HG03575 (cell line): Measurements from ENCODE around the gene ZDHHC14.
A peak's percentile ranks its signal among the peaks of the same experiment; 100 is the strongest.
"Not testable (repeated sequence)": the region's sequence is repeated elsewhere in the genome, so short reads cannot be mapped to it uniquely, and the experiment has no call there.

Source experiments
- ATAC-seq: cut with Tn5 transposase; IDR thresholded peaks from one replicate; pipeline ENCODE4 v1.9.1; 2021; ENCODE audit not compliant: unreplicated experiment, insufficient number of reproducible peaks, low FRiP score; ENCODE audit errors: extremely low read depth

Gene ZDHHC14

DNA sequence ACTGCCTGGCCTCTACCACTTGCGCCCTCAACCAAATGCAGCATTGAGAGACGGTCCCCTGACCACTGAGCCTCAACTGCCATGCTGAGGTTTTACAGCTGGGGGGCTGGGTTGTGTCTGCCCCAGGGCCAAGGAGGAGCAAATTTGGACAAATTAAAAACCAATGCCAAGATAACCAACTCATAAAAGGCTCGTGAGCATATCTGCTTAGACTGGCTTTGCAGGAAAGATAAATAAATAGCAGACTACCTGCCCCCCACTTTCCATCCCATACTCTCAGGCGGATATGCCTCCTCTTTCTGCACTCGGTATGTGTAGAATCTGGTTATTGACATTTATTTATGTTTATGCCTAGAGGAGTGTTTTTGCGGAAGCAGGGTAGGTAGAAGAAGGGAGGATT, 76.8 kb downstream of the ZDHHC14 start:
- ATAC-seq = no peak

DNA sequence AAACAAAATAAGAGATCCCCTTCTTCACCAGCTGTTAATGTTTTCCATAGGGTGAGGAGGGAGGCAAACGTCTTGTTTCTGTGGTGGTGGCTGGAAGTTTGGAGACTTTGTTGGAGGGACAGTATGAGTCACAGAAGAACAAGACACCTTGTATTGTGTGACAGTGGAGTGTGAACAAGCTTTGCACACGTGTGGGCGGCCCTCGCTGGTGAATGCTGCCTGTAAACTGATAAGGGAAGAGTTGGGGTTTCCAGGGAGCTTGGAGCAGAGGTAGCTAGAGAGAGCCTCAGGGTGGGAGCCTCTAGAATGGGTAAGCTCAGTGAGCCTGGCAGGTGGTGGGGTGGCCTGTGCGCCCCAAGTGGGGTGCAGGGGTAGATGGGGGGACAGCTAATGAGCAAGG, 78.3 kb downstream of the ZDHHC14 start:
- no peak for ATAC-seq

DNA sequence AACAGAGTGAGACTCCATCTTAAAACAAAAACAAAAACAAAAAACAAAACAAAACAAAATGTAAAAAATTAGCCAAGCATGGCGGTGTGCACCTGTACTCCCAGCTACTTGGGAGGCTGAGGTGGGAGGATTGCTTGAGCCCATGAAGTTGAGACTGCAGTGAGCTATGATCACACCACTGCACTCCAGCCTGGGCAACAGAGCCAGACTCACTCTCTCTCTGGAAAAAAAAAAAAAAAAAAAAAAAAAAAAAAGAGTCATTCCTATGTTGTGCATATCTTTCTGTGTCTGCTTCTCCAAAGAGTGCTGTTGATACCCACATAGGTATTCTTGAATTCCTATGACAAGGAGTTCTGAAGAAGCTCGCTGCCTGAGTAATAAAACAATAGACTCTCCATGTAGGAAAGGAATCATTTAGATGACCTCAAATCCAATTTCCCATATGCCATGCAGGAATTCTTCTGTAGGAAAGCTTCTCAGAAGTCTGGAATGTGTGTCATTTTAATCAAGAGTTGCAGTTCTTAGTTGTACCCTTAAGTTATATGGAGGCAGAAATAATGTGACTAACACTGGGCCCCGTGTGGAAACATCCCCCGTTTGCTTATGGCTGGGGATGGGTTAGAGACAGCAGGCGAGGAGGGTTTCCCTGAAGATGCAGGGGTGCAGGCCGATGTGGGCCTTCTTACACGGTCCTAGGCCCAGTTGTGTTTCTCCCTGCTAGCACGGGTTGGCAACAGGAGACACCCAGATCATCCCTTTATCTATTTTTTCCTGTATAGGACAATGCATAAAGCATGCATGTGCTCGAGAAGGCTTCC, 79.4 kb downstream of the ZDHHC14 start:
- ATAC-seq = no peak

DNA sequence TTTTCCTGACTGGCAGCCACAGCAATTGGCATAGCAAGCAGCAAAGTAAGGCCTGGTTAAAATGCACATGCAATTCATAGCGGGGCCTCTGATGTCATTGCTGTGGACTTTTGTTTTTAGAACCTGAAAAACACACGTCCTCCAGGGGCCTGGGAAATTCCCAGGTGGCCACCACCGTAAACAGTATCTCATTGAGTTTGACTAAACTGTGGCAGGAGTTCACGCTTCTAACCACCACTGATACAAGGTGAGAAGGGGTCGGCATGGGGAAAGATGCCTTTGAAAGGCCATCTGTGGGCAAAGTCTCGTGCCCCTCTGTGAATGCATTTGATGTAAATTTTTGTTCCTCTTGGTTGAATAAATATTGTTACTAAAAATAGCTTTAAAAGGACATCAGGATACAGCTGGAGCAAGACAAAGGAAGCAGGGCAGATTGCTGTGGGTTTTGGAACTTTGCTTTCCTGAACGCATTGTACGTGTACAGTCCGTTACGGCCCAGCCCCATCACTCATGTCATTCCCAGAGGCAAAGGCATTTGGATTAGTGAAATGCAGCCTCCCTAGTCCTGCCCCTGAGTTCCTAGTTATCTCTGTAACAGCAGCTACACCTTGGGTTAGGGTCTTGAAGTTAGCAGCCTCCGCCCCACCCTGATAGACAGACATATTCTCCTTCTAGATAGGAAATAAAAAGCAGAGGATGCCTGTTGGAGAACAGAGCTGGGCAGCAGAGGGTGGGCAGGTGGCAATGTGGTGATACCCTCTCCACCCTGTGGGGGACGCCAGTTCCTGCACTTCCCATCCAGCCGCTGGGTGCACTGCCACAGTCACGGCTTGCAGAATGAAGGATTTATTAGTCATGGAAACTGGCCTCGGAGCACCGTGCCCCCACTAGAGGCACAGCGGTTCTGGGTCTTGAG, 80.3 kb downstream of the ZDHHC14 start:
- peak; percentile 33 for ATAC-seq

DNA sequence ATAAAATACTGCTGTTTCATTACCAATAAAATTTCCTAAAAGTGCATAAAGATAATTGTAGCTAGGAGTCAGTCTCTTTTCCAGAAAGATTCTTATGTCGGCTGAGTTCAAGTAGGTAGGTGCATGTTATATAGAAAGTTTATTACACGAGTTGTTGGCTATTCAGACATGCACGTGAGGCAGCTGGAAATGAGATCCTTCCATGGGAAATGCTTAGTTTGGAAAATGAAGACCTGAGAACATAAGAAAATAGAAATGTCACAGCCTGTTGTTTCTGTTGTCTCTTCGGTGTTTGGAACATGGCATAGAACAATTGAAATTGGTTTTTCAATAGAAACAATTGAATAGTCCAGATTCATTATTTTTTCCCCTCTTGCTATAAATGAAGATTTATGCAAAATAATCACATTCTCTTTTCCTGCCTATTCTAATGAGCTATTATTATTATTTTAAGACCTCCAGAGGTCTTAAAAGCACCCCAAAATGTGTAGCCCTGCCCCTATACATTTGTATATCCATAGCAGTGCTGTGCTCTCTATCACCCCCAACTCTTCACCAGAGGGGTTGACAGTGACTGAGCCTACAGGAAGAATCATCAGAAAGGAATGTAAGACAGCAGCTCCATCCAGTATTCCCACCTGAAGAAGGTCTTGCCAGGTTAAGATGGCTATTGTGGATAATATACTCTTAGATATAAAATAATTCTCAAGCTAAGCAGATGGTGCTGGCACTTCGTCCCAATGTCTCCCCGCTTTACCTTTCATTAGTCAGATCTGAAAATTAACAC, 82.2 kb downstream of the ZDHHC14 start:
- ATAC-seq = no peak

- not testable (repeated sequence) for ATAC-seq
Measured at GRCh38 chr6:157463743-157464135, 82.7 kb downstream of the ZDHHC14 start.

GRCh38 chr6:157464653-157465535, 83.9 kb downstream of the ZDHHC14 start:
- ATAC-seq = peak; percentile 39

- ATAC-seq = no peak
Measured at GRCh38 chr6:157466342-157466648, 85.3 kb downstream of the ZDHHC14 start.

DNA sequence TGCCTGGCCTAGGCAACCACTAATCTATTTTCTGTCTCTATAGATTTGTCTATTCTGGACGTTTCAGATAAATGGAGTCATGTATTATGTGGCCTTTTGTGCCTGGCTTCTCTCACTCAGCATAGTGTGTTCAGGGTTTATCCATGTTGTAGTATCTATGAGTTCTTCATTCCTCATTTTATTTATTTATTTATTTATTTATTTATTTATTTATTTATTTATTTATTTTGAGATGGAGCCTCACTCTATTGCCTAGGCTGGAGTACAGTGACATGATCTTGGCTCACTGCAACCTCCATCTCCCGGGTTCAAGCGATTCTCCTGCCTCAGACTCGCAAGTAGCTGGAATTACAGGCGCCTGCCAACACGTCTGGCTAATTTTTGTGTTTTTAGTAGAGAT, 86.3 kb downstream of the ZDHHC14 start:
- not testable (repeated sequence) for ATAC-seq

DNA sequence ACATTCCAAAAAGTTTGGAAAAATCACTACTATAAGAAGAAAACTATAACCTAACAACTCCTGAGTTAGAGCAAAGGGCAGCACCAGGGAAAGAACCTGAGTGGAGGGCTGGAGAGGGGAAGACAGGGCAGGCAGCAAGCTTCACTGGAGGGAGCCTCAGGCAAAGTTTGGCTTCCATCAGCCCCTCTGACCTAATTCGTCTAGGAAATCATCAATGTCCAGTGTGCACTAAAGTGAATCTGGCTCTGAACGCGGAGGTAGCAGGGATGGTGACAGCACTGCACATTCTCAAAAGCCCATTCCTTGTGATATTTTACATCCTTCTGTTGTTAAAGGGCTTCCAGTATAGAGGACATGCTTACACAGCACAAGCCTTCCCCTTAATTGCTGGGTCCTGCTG, 87.1 kb downstream of the ZDHHC14 start:
- no peak for ATAC-seq

GRCh38 chr6:157468574-157468973, 87.6 kb downstream of the ZDHHC14 start:
- ATAC-seq = no peak

DNA sequence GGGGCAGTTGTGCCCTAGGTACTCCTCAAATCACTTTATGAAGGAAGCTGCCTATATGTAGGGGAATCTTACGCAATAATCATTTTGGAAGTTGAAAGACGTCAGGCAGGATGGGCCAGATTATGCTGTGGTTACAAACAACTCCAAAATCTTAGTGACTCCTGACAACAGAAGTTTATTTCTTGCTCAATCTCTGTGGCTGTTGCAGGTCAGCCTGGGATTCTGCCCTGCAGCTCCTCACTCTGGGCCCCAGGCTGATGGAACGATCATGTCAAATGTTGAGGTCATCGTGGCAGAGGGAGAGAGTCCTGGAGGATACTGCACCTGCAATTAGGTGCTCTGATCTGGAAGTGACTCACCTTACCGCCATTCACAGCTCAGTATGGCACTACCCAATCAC, 88.4 kb downstream of the ZDHHC14 start:
- no peak for ATAC-seq

DNA sequence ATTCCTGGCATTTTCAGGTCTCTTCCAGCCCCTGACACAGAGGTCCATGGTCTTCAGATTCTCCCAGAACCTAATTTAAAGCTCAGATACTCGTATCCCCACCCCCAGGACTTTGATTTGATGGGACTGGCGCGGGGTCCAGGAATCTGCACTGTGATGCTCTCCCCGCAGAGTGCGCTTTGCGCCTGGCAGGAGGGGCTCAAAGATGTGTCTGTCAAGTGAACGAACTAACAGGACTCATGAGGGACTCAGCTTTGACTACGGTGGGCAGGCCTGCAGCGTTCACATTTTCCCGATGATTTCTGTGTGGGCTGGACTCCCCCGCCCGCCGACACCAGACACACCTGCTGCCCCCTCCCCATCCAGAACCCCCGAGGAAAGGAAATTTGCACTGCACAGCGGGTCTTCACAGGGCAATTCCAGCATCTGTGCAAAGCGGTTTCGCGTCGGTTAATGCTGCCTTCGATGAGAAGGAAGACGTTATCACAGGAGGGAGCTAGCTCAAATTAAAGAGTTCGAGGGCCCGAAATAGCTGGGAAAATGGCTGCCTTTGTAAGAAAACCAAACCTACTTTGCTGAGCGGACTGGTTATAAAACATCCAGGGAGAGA, 90.2 kb downstream of the ZDHHC14 start:
- no peak for ATAC-seq

DNA sequence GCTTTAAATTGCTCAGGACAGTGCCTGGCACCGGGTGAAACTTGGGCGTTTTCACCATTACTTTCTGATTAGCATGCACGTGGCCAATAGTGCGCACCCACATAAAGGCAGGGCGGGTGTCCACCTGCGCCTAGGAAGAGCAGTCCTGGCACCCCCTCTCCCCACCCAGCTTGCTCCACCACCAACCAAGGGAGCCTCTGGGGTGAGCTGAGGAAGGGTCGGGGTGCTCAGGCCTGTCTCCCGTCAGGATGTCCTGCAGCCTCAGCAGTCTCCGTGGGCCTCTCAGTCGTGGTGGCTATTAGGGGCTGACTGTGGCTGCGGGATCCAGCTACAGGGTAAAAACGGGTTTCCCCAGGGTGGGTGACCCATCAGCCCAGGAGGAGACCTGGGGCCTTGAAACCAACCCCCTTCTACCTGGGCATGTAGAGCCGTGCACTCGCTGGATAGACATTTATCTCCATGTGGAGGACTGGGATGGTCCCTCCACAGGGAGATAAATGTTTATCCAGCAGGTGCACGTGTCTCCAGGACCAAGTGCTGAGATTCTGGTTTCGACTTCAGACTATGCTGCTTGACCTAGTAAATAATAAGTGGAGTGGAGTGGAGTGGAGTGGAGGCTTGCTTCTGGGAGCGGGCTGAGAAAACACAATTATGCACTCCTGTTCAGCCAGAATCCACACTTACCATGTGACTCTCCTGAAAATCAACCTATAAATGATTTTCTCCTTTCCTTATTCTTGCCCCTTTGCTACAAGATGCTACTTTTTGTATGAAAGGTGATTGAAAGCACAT, 91.1 kb downstream of the ZDHHC14 start:
- no peak for ATAC-seq

DNA sequence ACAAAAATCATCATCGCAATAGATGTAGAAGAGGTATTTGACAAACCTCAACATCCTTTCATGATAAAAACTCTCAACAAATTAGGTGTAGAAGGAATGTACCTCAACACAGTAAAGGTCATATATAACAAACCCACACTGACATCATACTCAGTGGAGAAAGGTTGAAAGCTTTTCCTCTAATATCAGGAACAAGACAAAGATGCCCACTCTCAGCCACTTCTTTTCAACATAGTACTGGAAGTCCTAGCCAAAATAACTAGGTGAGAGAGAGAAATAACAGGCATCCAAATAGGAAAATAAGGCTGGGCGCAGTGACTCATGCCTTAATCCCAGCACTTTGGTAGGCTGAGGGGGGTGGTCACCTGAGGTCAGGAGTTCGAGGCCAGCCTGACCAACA, 95.8 kb downstream of the ZDHHC14 start:
- no peak for ATAC-seq

- no peak for ATAC-seq
Measured at GRCh38 chr6:157478926-157479325, 97.9 kb downstream of the ZDHHC14 start.

- no peak for ATAC-seq
Measured at GRCh38 chr6:157479464-157480303, 98.7 kb downstream of the ZDHHC14 start.
